ENCODE measurements around the gene MS4A8. TPM values are rescaled to one million over a fixed set of nuclear protein-coding genes. Genes with fewer than 3 reads are reported as not detected.

Gene MS4A8
- total RNA-seq, 3 donors from 2014 or later (not counting 1 experiment from before 2014, with no cell fraction given): not detected

DNA sequence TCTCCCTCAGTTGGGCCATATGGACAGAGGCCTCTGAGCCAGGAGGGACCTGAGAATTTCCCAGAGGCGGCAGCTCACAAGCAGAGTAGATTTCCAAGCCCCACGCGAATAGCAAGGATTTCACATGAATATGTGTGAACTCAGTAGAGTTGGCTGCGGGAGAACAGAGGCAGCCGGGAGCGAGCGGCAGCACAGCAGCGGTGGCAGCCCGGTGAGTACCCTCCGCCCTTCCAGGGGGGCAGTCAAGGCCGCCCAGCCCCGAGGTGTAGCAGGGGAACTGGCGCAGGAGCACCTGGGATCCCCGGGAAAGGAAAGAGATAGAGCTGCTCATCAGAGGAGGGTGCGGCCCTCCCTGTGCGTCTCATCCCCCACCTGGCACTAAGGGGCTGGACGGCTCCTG is 48.8 kb downstream of the MS4A8 start:
- Histone ChIP-seq H3K4me1 (ENCODE audit: control insufficient read depth, insufficient read depth, low read length) (no peaks in the 10 kb centered on the region), H3K36me3 (ENCODE audit: control insufficient read depth, insufficient read depth, low read length) (no peaks in the 10 kb centered on the region), H3K9me3 (ENCODE audit: control insufficient read depth, insufficient read depth, low read length) (no peaks in the 10 kb centered on the region), H3K27ac (ENCODE audit: low read length) (no peak overlapping the region), H3K27me3 (ENCODE audit: control insufficient read depth, insufficient read depth, low read length) (no peaks in the 10 kb centered on the region), H3K4me3 (ENCODE audit: low read length) (no peak overlapping the region)
- intact Hi-C loops (cut with micrococcal nuclease): no loop called here
- Mint-ChIP-seq H3K4me1 (no peaks in the 10 kb centered on the region), H3K27me3 (ENCODE audit: low read depth in 2 of 2) (peaks cover 7 to 12% of the 10 kb centered on the region in 2 donors), H3K27ac (no peak overlapping the region), H3K4me3 (no peak overlapping the region), H3K36me3 (no peaks in the 10 kb centered on the region), H3K9me3 (peaks cover 0 to 3% of the 10 kb centered on the region in 2 donors)
- ATAC-seq (no peak), DNase-seq (no peak)
- TF ChIP-seq, protein P1, sequence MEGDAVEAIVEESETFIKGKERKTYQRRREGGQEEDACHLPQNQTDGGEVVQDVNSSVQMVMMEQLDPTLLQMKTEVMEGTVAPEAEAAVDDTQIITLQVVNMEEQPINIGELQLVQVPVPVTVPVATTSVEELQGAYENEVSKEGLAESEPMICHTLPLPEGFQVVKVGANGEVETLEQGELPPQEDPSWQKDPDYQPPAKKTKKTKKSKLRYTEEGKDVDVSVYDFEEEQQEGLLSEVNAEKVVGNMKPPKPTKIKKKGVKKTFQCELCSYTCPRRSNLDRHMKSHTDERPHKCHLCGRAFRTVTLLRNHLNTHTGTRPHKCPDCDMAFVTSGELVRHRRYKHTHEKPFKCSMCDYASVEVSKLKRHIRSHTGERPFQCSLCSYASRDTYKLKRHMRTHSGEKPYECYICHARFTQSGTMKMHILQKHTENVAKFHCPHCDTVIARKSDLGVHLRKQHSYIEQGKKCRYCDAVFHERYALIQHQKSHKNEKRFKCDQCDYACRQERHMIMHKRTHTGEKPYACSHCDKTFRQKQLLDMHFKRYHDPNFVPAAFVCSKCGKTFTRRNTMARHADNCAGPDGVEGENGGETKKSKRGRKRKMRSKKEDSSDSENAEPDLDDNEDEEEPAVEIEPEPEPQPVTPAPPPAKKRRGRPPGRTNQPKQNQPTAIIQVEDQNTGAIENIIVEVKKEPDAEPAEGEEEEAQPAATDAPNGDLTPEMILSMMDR (IDR thresholded peaks at IDR 0.05): no peak
- 92% methylated on average over 17 of the region's 17 CpGs for WGBS (ENCODE audit: insufficient coverage)

DNA sequence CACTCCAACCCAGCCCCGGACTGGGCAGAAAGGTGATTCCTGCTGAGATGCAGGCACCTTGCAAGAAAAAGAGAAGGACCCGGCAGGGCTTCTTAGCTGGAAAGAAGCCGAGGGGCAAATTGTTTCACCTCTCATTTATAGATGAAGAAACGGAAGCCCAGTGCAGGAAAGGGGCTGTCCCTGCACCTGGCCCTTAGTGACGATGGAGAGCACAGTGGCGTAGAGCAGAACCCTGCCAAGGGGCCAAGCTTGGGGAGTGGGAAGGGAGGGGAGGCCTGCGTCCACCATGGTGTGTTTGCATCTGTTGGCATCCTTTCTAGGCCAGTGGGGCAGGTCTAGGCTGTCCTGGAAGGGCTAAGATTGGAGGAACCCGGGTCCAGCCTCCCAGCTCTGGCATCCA is 49.4 kb downstream of the MS4A8 start:
- DNase-seq (no peak), ATAC-seq (no peak)
- Mint-ChIP-seq H3K4me1 (no peaks in the 10 kb centered on the region), H3K9me3 (peaks cover 0 to 3% of the 10 kb centered on the region in 2 donors), H3K27ac (no peak overlapping the region), H3K4me3 (no peak overlapping the region), H3K27me3 (ENCODE audit: low read depth in 2 of 2) (peaks cover 7 to 11% of the 10 kb centered on the region in 2 donors), H3K36me3 (no peaks in the 10 kb centered on the region)
- Histone ChIP-seq H3K27me3 (ENCODE audit: control insufficient read depth, insufficient read depth, low read length) (no peaks in the 10 kb centered on the region), H3K4me3 (ENCODE audit: low read length) (no peak overlapping the region), H3K36me3 (ENCODE audit: control insufficient read depth, insufficient read depth, low read length) (no peaks in the 10 kb centered on the region), H3K27ac (ENCODE audit: low read length) (no peak overlapping the region), H3K9me3 (ENCODE audit: control insufficient read depth, insufficient read depth, low read length) (no peaks in the 10 kb centered on the region), H3K4me1 (ENCODE audit: control insufficient read depth, insufficient read depth, low read length) (no peaks in the 10 kb centered on the region)
- intact Hi-C loops (cut with micrococcal nuclease): no loop called here
- TF ChIP-seq, protein P1 (IDR thresholded peaks at IDR 0.05): no peak
- WGBS (ENCODE audit: insufficient coverage): 73% methylated on average over 8 of the region's 8 CpGs

DNA sequence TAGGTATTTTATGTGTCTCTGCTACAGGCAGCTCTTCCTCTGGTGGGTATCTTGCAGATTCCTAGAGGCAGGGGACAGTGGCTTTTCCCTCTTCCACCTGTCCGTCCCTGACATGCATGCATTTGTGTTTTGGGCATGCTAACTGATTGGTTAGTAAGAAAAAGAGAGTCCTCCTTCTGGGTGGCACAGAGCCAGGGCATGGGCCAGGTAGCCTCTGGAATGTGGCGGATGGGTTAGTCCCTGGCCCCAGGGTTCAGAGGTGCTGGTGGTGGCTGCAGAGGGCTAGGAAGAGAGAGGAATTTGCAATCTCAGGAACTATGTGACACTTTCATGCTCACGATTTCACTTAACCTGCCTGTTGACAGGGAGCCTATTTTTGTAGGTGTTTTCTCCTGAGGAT is 51.5 kb downstream of the MS4A8 start:
- intact Hi-C loops (cut with micrococcal nuclease): no loop called here
- Histone ChIP-seq H3K4me3 (ENCODE audit: low read length) (no peak overlapping the region), H3K27me3 (ENCODE audit: control insufficient read depth, insufficient read depth, low read length) (no peaks in the 10 kb centered on the region), H3K36me3 (ENCODE audit: control insufficient read depth, insufficient read depth, low read length) (no peaks in the 10 kb centered on the region), H3K9me3 (ENCODE audit: control insufficient read depth, insufficient read depth, low read length) (no peaks in the 10 kb centered on the region), H3K4me1 (ENCODE audit: control insufficient read depth, insufficient read depth, low read length) (no peaks in the 10 kb centered on the region), H3K27ac (ENCODE audit: low read length) (no peak overlapping the region)
- WGBS (ENCODE audit: insufficient coverage): 86% methylated on average over 3 of the region's 3 CpGs
- H3K27ac Mint-ChIP-seq: no peak overlapping the region
- H3K9me3 Mint-ChIP-seq: peaks cover 0 to 3% of the 10 kb centered on the region in 2 donors
- ATAC-seq (no peak), DNase-seq (no peak)
- TF ChIP-seq, protein P1 (IDR thresholded peaks at IDR 0.05): no peak
- no peaks in the 10 kb centered on the region for H3K4me1 Mint-ChIP-seq
- no peak overlapping the region for H3K4me3 Mint-ChIP-seq
- H3K27me3 Mint-ChIP-seq (ENCODE audit: low read depth in 2 of 2): peaks cover 0 to 7% of the 10 kb centered on the region in 2 donors
- no peaks in the 10 kb centered on the region for H3K36me3 Mint-ChIP-seq

DNA sequence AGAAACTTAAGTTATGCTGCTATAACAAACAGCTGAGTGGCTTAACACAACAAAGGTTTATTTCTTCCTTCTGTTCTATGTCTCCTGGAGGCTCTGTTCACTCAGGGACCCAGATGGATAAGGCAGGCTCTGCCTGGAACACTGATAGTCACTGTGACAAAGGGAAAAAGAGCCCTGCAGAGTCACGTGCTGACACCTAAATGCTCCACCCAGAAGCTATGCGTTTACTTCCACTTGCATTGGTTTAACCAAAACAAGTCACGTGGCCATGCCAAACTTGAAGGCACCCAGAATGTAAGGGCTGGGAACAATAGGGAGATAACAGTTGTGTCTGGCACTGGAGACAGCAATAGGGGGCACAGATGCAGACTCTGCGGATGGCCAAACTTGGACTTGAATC is 53.9 kb downstream of the MS4A8 start:
- no peaks in the 10 kb centered on the region for H3K9me3 ChIP-seq (ENCODE audit: control insufficient read depth, insufficient read depth, low read length)
- WGBS (ENCODE audit: insufficient coverage): 69% methylated on average over 4 of the region's 4 CpGs
- no peaks in the 10 kb centered on the region for H3K4me1 ChIP-seq (ENCODE audit: control insufficient read depth, insufficient read depth, low read length)
- no peaks in the 10 kb centered on the region for H3K27me3 ChIP-seq (ENCODE audit: control insufficient read depth, insufficient read depth, low read length)
- peaks cover 0 to 7% of the 10 kb centered on the region in 2 donors for H3K27me3 Mint-ChIP-seq (ENCODE audit: low read depth in 2 of 2)
- no peak overlapping the region for H3K4me3 Mint-ChIP-seq
- no peak for ATAC-seq
- H3K9me3 Mint-ChIP-seq: no peaks in the 10 kb centered on the region
- H3K27ac Mint-ChIP-seq: no peak overlapping the region
- no peak overlapping the region for H3K4me3 ChIP-seq (ENCODE audit: low read length)
- H3K36me3 Mint-ChIP-seq: no peaks in the 10 kb centered on the region
- TF ChIP-seq, protein P1 (IDR thresholded peaks at IDR 0.05): no peak
- H3K36me3 ChIP-seq (ENCODE audit: control insufficient read depth, insufficient read depth, low read length): no peaks in the 10 kb centered on the region
- H3K4me1 Mint-ChIP-seq: no peaks in the 10 kb centered on the region
- H3K27ac ChIP-seq (ENCODE audit: low read length): no peak overlapping the region
- DNase-seq: no peak
- intact Hi-C loops (cut with micrococcal nuclease): no loop called here

Measured in natural killer cell (primary cell).